GM19023 (cell line): ENCODE data around the gene MICAL3.

Source experiments
- ATAC-seq: cut with Tn5 transposase; IDR thresholded peaks from one replicate; pipeline ENCODE4 v1.9.1; 2021; ENCODE audit warnings: mild to moderate bottlenecking, moderate library complexity; ENCODE audit not compliant: unreplicated experiment

Gene MICAL3

GRCh38 chr22:17917490-17917983, 106.8 kb downstream of the MICAL3 start:
- ATAC-seq: no peak

- ATAC-seq: no peak
Observed at GRCh38 chr22:17916226-17916889, 108.0 kb downstream of the MICAL3 start.

GRCh38 chr22:17915676-17916075, 108.7 kb downstream of the MICAL3 start:
- no peak for ATAC-seq

GRCh38 chr22:17915188-17915587, 109.2 kb downstream of the MICAL3 start:
- ATAC-seq: no peak

- no peak for ATAC-seq
Observed at GRCh38 chr22:17914474-17914873, 109.9 kb downstream of the MICAL3 start.

- no peak for ATAC-seq
Observed at GRCh38 chr22:17913801-17914347, 110.5 kb downstream of the MICAL3 start.

- no peak for ATAC-seq
Observed at GRCh38 chr22:17912945-17913721, 111.2 kb downstream of the MICAL3 start.

- ATAC-seq: no peak
Observed at GRCh38 chr22:17911887-17912286, 112.5 kb downstream of the MICAL3 start.

- no peak for ATAC-seq
Observed at GRCh38 chr22:17911312-17911705, 113.1 kb downstream of the MICAL3 start.

GRCh38 chr22:17910561-17911311, 113.6 kb downstream of the MICAL3 start:
- ATAC-seq: no peak

GRCh38 chr22:17907748-17908051, 116.7 kb downstream of the MICAL3 start:
- no peak for ATAC-seq

- ATAC-seq: no peak
Observed at GRCh38 chr22:17906978-17907747, 117.2 kb downstream of the MICAL3 start.

- ATAC-seq: no peak
Observed at GRCh38 chr22:17905445-17905844, 118.9 kb downstream of the MICAL3 start.

GRCh38 chr22:17903564-17904295, 120.6 kb downstream of the MICAL3 start:
- no peak for ATAC-seq

- no peak for ATAC-seq
Observed at GRCh38 chr22:17902960-17903359, 121.4 kb downstream of the MICAL3 start.

- no peak for ATAC-seq
Observed at GRCh38 chr22:17898375-17898774, 126.0 kb downstream of the MICAL3 start.

- ATAC-seq: no peak
Observed at GRCh38 chr22:17897858-17898257, 126.5 kb downstream of the MICAL3 start.

- no peak for ATAC-seq
Observed at GRCh38 chr22:17897426-17897825, 126.9 kb downstream of the MICAL3 start.

GRCh38 chr22:17896586-17896985, 127.8 kb downstream of the MICAL3 start:
- no peak for ATAC-seq
